Transverse colon (tissue), 4 donors: ENCODE results near the gene SH2D2A. TPM values are rescaled to one million over a fixed set of nuclear protein-coding genes. Genes with fewer than 3 reads are reported as not detected.
A peak's percentile ranks its signal among the peaks of the same experiment; 100 is the strongest.

Source experiments
- DNase-seq: peaks from one replicate; pipeline ENCODE4 v3.0.0-alpha.2; 2019
- H3K27ac ChIP-seq, 4 donors: fragments of 200-600 bp; sonication (generic); 2 replicates each; pipeline ENCODE4 v1.5.1; 2016 to 2018; ENCODE audit warnings: inconsistent platforms in 4 of 4
- H3K27me3 ChIP-seq: fragments of 200-600 bp; sonication (generic); 2 replicates; pipeline ENCODE4 v1.5.1; 2017; ENCODE audit warnings: inconsistent platforms
- H3K36me3 ChIP-seq, 4 donors: fragments of 200-600 bp; sonication (generic); 2 replicates each; pipeline ENCODE4 v1.5.1; 2017 to 2019; ENCODE audit warnings: inconsistent platforms in 4 of 4
- H3K4me1 ChIP-seq, 4 donors: fragments of 200-600 bp; sonication (generic); 2 replicates each; pipeline ENCODE4 v1.5.1; 2017 to 2020; ENCODE audit warnings: inconsistent platforms in 4 of 4
- H3K4me3 ChIP-seq, 4 donors: fragments of 200-600 bp; sonication (generic); 1 replicate in 1 of 4; 2 replicates in 3 of 4; pipeline versions ENCODE4 v1.5.1 to v1.6.1; 2017 to 2019; ENCODE audit warnings: inconsistent platforms in 4 of 4
- H3K9me3 ChIP-seq, 2 donors: fragments of 200-600 bp; sonication (generic); 2 replicates each; pipeline ENCODE4 v1.5.1; 2017 to 2019; ENCODE audit warnings: inconsistent platforms in 2 of 2
- EP300 ChIP-seq: sonication (generic); formaldehyde crosslinking; IDR thresholded peaks from one replicate; pipeline ENCODE4 v1.6.1; 2017; ENCODE audit warnings: antibody characterized with exemption, low read depth
- POLR2A ChIP-seq: fragments of 450-650 bp; IDR thresholded peaks from one replicate; pipeline ENCODE4 v1.6.1; 2016; ENCODE audit warnings: antibody characterized with exemption, mild to moderate bottlenecking, moderate library complexity
- POLR2AphosphoS5 ChIP-seq, 3 donors: sonication (generic); formaldehyde crosslinking; IDR thresholded peaks; one replicate each; pipeline ENCODE4 v1.6.1; 2016; ENCODE audit warnings: antibody characterized with exemption in 3 of 3
- WGBS, 2 donors: methylation state at CpG; one replicate each; pipeline ENCODE4 v1.1.5; 2018; ENCODE audit warnings: low coverage in 1 of 2; 5-methylcytosine and 5-hydroxymethylcytosine counted together
- in situ Hi-C, 4 donors: fragments of 200-750 bp; cut with MboI; loops; one replicate each; pipeline versions ENCODE4 v1.15.0 to v1.15.1; 2017; ENCODE audit warnings: low sequenced_read_pairs in 3 of 4, low pct_ligation_motif_present in 1 of 4, low pct_unique_long_range_greater_than_20kb in 1 of 4
- intact Hi-C: fragments of 100-400 bp; cut with DNase I; formaldehyde crosslinking; loops from one replicate; pipeline ENCODE4 v1.15.1; 2023; ENCODE audit warnings: low total_unique reads
- total RNA-seq, 4 donors: library from RNA; depleted of rRNA; stranded (reverse); fragments of >200 nt; gene quantifications; one replicate each; pipeline ENCODE4 v1.1.0, GENCODE V29; 2016
- TF ChIP-seq, protein P1 (sequence below), 5 experiments: fragments of 200-600 bp in 3 of 5; fragments of 450-650 bp in 2 of 5; sonication (generic) in 3 of 5; IDR thresholded peaks; 1 replicate in 2 of 5; 2 replicates in 3 of 5; pipeline ENCODE4 v1.5.1; 2016 to 2017; ENCODE audit warnings: antibody characterized with exemption in 5 of 5, inconsistent platforms in 3 of 5, mild to moderate bottlenecking in 2 of 5, moderate library complexity in 1 of 5

Gene SH2D2A
- total RNA-seq, 4 donors from 2014 or later: 1.9 to 5.9 (median 3.4) TPM; not detected in 1

DNA sequence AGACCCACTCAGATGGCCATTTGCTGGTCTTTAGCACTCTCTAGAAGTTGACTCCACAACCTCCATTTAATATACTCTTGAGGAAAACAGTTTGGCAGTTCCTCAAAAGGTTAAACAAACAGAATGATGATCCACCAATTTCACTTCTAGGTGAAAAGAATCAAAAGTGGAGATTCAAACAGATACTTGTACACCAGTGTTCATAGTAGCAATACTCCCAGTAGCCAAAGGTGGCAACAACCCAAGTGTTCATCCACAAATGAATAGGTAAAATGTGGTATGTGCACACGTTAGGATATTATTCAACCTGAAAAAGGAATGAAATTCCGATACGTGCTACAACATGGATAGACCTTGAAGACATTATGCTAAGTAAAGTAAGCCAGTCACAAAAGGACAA, 43.0 kb downstream of the SH2D2A start:
- in situ Hi-C loops (no loop called here), intact Hi-C loops (no loop called here)
- DNase-seq: no peak
- Histone ChIP-seq H3K27ac (no peak overlapping the region), H3K27me3 (no peaks in the 10 kb centered on the region), H3K36me3 (peaks cover 0 to 6% (median 1%) of the 10 kb centered on the region in 4 donors), H3K4me1 (peaks cover 15 to 58% (median 33%) of the 10 kb centered on the region in 4 donors), H3K4me3 (no peak overlapping the region), H3K9me3 (no peaks in the 10 kb centered on the region)
- WGBS, 2 donors: 81 to 82% methylated on average over 3 of the region's 3 CpGs
- TF ChIP-seq EP300: no peak
- TF ChIP-seq, protein P1, sequence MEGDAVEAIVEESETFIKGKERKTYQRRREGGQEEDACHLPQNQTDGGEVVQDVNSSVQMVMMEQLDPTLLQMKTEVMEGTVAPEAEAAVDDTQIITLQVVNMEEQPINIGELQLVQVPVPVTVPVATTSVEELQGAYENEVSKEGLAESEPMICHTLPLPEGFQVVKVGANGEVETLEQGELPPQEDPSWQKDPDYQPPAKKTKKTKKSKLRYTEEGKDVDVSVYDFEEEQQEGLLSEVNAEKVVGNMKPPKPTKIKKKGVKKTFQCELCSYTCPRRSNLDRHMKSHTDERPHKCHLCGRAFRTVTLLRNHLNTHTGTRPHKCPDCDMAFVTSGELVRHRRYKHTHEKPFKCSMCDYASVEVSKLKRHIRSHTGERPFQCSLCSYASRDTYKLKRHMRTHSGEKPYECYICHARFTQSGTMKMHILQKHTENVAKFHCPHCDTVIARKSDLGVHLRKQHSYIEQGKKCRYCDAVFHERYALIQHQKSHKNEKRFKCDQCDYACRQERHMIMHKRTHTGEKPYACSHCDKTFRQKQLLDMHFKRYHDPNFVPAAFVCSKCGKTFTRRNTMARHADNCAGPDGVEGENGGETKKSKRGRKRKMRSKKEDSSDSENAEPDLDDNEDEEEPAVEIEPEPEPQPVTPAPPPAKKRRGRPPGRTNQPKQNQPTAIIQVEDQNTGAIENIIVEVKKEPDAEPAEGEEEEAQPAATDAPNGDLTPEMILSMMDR (IDR thresholded peaks at IDR 0.05): no peak
- no peak for TF ChIP-seq POLR2AphosphoS5 (IDR thresholded peaks at IDR 0.05)
- TF ChIP-seq POLR2A: no peak

DNA sequence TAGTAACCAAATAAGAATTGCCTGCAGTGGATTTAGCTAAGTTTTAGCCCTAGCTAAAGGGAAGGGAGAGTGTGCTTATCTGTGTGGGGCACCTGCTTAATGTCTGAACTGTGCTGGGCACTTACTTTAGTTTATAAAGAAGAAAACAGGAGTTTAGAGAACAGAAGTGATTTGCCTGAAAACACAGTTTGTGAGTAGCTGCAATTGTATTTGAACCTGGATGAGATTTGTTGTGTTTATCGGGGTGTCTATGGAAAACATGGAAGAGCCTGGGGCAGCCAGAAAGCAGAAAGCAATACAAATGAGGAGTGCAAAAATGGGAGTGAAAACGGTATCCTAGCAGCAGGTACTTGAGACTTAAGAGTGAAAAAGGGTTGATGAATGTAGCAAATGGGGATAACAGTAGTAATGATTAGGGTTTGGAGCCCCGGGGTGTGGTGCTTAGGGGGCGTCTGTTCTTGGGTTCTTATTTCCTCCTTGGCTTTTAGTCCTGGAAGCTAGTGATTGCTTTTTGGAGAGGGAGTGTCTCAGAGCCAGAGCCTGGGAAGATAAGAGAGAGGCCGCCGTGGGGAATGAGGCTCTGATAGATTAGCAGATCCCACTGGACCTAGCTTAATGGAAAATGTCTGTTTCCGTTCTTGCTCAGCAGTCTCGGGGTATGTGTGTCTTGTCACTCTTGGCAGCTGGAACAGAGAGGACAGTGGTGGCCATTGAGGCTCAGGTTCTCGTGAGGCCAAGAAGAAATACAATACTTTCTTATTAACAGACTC, 43.7 kb downstream of the SH2D2A start:
- H3K27me3 ChIP-seq: no peaks in the 10 kb centered on the region
- H3K4me1 ChIP-seq: peaks cover 15 to 62% (median 38%) of the 10 kb centered on the region in 4 donors
- DNase-seq: no peak
- intact Hi-C loops: no loop called here
- in situ Hi-C loops: no loop called here
- TF ChIP-seq POLR2AphosphoS5 (IDR thresholded peaks at IDR 0.05) (no peak), POLR2A (no peak), EP300 (no peak)
- TF ChIP-seq, protein P1 (IDR thresholded peaks at IDR 0.05): no peak
- WGBS, 2 donors: 40 to 53% methylated on average over 1 to 9 of the region's 9 CpGs
- H3K36me3 ChIP-seq: peaks cover 0 to 6% (median 1%) of the 10 kb centered on the region in 4 donors
- no peak overlapping the region for H3K4me3 ChIP-seq
- H3K27ac ChIP-seq: no peak overlapping the region
- no peaks in the 10 kb centered on the region for H3K9me3 ChIP-seq

- TF ChIP-seq, protein P1 (IDR thresholded peaks at IDR 0.05): no peak
- TF ChIP-seq POLR2AphosphoS5 (IDR thresholded peaks at IDR 0.05) (no peak), POLR2A (no peak), EP300 (no peak)
- H3K9me3 ChIP-seq: no peaks in the 10 kb centered on the region
- in situ Hi-C loops (no loop called here), intact Hi-C loops (no loop called here)
- H3K4me3 ChIP-seq: no peak overlapping the region
- H3K4me1 ChIP-seq: peaks cover 12 to 57% (median 36%) of the 10 kb centered on the region in 4 donors
- H3K36me3 ChIP-seq: peaks cover 0 to 6% (median 1%) of the 10 kb centered on the region in 4 donors
- no peak for DNase-seq
- no peaks in the 10 kb centered on the region for H3K27me3 ChIP-seq
- WGBS, 2 donors: 86 to 90% methylated on average over 3 of the region's 3 CpGs
- no peak overlapping the region for H3K27ac ChIP-seq
Observed at GRCh38 chr1:156772222-156772621, 44.4 kb downstream of the SH2D2A start.

GRCh38 chr1:156768610-156769295, 47.9 kb downstream of the SH2D2A start:
- Histone ChIP-seq H3K9me3 (no peaks in the 10 kb centered on the region), H3K27ac (peak overlapping the region; percentile 89 to 98 (median 94)), H3K27me3 (no peaks in the 10 kb centered on the region), H3K4me1 (peaks cover 12 to 60% (median 39%) of the 10 kb centered on the region in 4 donors), H3K36me3 (peaks cover 0 to 6% (median 1%) of the 10 kb centered on the region in 4 donors), H3K4me3 (peak overlapping the region in 3 of 4 donors; percentile 70 to 96 (median 94))
- in situ Hi-C loops: no loop called here
- WGBS, 2 donors: 20 to 32% methylated on average over 4 to 8 of the region's 8 CpGs
- TF ChIP-seq, protein P1 (IDR thresholded peaks at IDR 0.05): no peak
- TF ChIP-seq POLR2AphosphoS5 (IDR thresholded peaks at IDR 0.05) (no peak), EP300 (no peak), POLR2A (no peak)
- no peak for DNase-seq
- intact Hi-C loops: no loop called here
